Hematopoietic multipotent progenitor cell treated with erythropoietin and hydrocortisone succinate and interleukin-3 and kit ligand, for 4 days (in vitro differentiated cells): Measurements from ENCODE around the gene PXMP2.
A peak's percentile ranks its signal among the peaks of the same experiment; 100 is the strongest.
"Not testable (repeated sequence)": the region's sequence is repeated elsewhere in the genome, so short reads cannot be mapped to it uniquely, and the experiment has no call there.

Source experiments
- DNase-seq: peaks from one replicate; pipeline ENCODE4 v3.0.0-alpha.2; 2015

The PXMP2 gene

GRCh38 chr12:132660996-132661395 is 26.4 kb upstream of the PXMP2 start:
- no peak for DNase-seq

- DNase-seq = no peak
Measured at GRCh38 chr12:132661972-132662371, 25.4 kb upstream of the PXMP2 start.

GRCh38 chr12:132662901-132663755 is 24.3 kb upstream of the PXMP2 start:
- peak; percentile 38 for DNase-seq

- DNase-seq = no peak
Measured at GRCh38 chr12:132664206-132665148, 22.9 kb upstream of the PXMP2 start.

- DNase-seq = no peak
Measured at GRCh38 chr12:132665149-132665491, 22.3 kb upstream of the PXMP2 start.

GRCh38 chr12:132665794-132666193 is 21.6 kb upstream of the PXMP2 start:
- DNase-seq = no peak

- no peak for DNase-seq
Measured at GRCh38 chr12:132668191-132669088, 18.9 kb upstream of the PXMP2 start.

- no peak for DNase-seq
Measured at GRCh38 chr12:132669166-132669879, 18.1 kb upstream of the PXMP2 start.

- DNase-seq = no peak
Measured at GRCh38 chr12:132672116-132672515, 15.3 kb upstream of the PXMP2 start.

- DNase-seq = no peak
Measured at GRCh38 chr12:132672678-132673077, 14.7 kb upstream of the PXMP2 start.

GRCh38 chr12:132673288-132674179 is 13.9 kb upstream of the PXMP2 start:
- no peak for DNase-seq

GRCh38 chr12:132674561-132674960 is 12.8 kb upstream of the PXMP2 start:
- no peak for DNase-seq

GRCh38 chr12:132675757-132676432 is 11.5 kb upstream of the PXMP2 start:
- no peak for DNase-seq

GRCh38 chr12:132677492-132677891 is 9.9 kb upstream of the PXMP2 start:
- no peak for DNase-seq

- DNase-seq = no peak
Measured at GRCh38 chr12:132685400-132685799, 2.0 kb upstream of the PXMP2 start.

- DNase-seq = no peak
Measured at GRCh38 chr12:132686825-132687210, 569 bp upstream of the PXMP2 start.

GRCh38 chr12:132689227-132689626 is 1.8 kb downstream of the PXMP2 start:
- no peak for DNase-seq

- no peak for DNase-seq
Measured at GRCh38 chr12:132690112-132690511, 2.7 kb downstream of the PXMP2 start.

GRCh38 chr12:132692030-132692429 is 4.6 kb downstream of the PXMP2 start:
- DNase-seq = not testable (repeated sequence)

GRCh38 chr12:132694888-132695287 is 7.5 kb downstream of the PXMP2 start:
- DNase-seq = not testable (repeated sequence)
